ENCODE measurements around the gene SLC38A2. TPM values are rescaled to one million over a fixed set of nuclear protein-coding genes. Genes with fewer than 3 reads are reported as not detected.

SLC38A2 gene
- total RNA-seq, 2 experiments from 2014 or later = 213 to 222 TPM

GRCh38 chr12:46351886-46352650, 20.5 kb downstream of the SLC38A2 start:
- no peak overlapping the region for H3K4me3 ChIP-seq (ENCODE audit: low read length)
- Mint-ChIP-seq H3K4me3 (no peak overlapping the region), H3K27me3 (no peaks in the 10 kb centered on the region), H3K27ac (no peak overlapping the region), H3K4me1 (ENCODE audit: low read depth) (peaks cover 20% of the 10 kb centered on the region), H3K9me3 (no peaks in the 10 kb centered on the region), H3K36me3 (ENCODE audit: low read depth) (no peaks in the 10 kb centered on the region)
- no peak overlapping the region for H3K27ac ChIP-seq (ENCODE audit: low read depth in 1 of 2, low read length in 2 of 2)
- ATAC-seq (ENCODE audit: poor library complexity) = no peak
- no peaks in the 10 kb centered on the region for H3K27me3 ChIP-seq (ENCODE audit: control insufficient read depth in 1 of 2, insufficient read depth in 2 of 2, low read length in 2 of 2)
- CTCF ChIA-PET = no interaction called here
- POLR2A ChIA-PET = interaction anchor here (0.6 kb wide), 1 partner anchor 15 kb away, joined by 3 read pairs; no protein-coding TSS in a partner anchor
- DNase-seq = no peak
- TF ChIP-seq, protein P1, sequence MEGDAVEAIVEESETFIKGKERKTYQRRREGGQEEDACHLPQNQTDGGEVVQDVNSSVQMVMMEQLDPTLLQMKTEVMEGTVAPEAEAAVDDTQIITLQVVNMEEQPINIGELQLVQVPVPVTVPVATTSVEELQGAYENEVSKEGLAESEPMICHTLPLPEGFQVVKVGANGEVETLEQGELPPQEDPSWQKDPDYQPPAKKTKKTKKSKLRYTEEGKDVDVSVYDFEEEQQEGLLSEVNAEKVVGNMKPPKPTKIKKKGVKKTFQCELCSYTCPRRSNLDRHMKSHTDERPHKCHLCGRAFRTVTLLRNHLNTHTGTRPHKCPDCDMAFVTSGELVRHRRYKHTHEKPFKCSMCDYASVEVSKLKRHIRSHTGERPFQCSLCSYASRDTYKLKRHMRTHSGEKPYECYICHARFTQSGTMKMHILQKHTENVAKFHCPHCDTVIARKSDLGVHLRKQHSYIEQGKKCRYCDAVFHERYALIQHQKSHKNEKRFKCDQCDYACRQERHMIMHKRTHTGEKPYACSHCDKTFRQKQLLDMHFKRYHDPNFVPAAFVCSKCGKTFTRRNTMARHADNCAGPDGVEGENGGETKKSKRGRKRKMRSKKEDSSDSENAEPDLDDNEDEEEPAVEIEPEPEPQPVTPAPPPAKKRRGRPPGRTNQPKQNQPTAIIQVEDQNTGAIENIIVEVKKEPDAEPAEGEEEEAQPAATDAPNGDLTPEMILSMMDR (IDR thresholded peaks at IDR 0.05) = no peak
- H3K36me3 ChIP-seq (ENCODE audit: insufficient read depth, low read length) = no peaks in the 10 kb centered on the region
- no peaks in the 10 kb centered on the region for H3K9me3 ChIP-seq (ENCODE audit: control insufficient read depth in 1 of 2, insufficient read depth in 1 of 2, low read length in 2 of 2)
- intact Hi-C loops (cut with DNase I, micrococcal nuclease) = no loop called here
- no peaks in the 10 kb centered on the region for H3K4me1 ChIP-seq (ENCODE audit: insufficient read depth, low read length)

- TF ChIP-seq, protein P1 (IDR thresholded peaks at IDR 0.05) = no peak
- no peak overlapping the region for H3K4me3 Mint-ChIP-seq
- Histone ChIP-seq H3K27ac (ENCODE audit: low read depth in 1 of 2, low read length in 2 of 2) (no peak overlapping the region), H3K4me3 (ENCODE audit: low read length) (no peak overlapping the region), H3K9me3 (ENCODE audit: control insufficient read depth in 1 of 2, insufficient read depth in 1 of 2, low read length in 2 of 2) (no peaks in the 10 kb centered on the region), H3K4me1 (ENCODE audit: insufficient read depth, low read length) (no peaks in the 10 kb centered on the region), H3K27me3 (ENCODE audit: control insufficient read depth in 1 of 2, insufficient read depth in 2 of 2, low read length in 2 of 2) (no peaks in the 10 kb centered on the region), H3K36me3 (ENCODE audit: insufficient read depth, low read length) (no peaks in the 10 kb centered on the region)
- no peak overlapping the region for H3K27ac Mint-ChIP-seq
- CTCF ChIA-PET = no interaction called here
- ATAC-seq (ENCODE audit: poor library complexity) = no peak
- H3K9me3 Mint-ChIP-seq = no peaks in the 10 kb centered on the region
- no peaks in the 10 kb centered on the region for H3K27me3 Mint-ChIP-seq
- H3K4me1 Mint-ChIP-seq (ENCODE audit: low read depth) = peaks cover 20% of the 10 kb centered on the region
- intact Hi-C loops (cut with DNase I, micrococcal nuclease) = no loop called here
- no peaks in the 10 kb centered on the region for H3K36me3 Mint-ChIP-seq (ENCODE audit: low read depth)
- POLR2A ChIA-PET = no interaction called here
- DNase-seq = no peak
Observed at GRCh38 chr12:46351138-46351537, 21.4 kb downstream of the SLC38A2 start.

- Histone ChIP-seq H3K9me3 (ENCODE audit: control insufficient read depth in 1 of 2, insufficient read depth in 1 of 2, low read length in 2 of 2) (no peaks in the 10 kb centered on the region), H3K36me3 (ENCODE audit: insufficient read depth, low read length) (no peaks in the 10 kb centered on the region), H3K27me3 (ENCODE audit: control insufficient read depth in 1 of 2, insufficient read depth in 2 of 2, low read length in 2 of 2) (no peaks in the 10 kb centered on the region), H3K4me1 (ENCODE audit: insufficient read depth, low read length) (no peaks in the 10 kb centered on the region), H3K4me3 (ENCODE audit: low read length) (no peak overlapping the region), H3K27ac (ENCODE audit: low read depth in 1 of 2, low read length in 2 of 2) (no peak overlapping the region)
- no peaks in the 10 kb centered on the region for H3K27me3 Mint-ChIP-seq
- ChIA-PET POLR2A (no interaction called here), CTCF (no interaction called here)
- no peaks in the 10 kb centered on the region for H3K9me3 Mint-ChIP-seq
- peaks cover 12% of the 10 kb centered on the region for H3K4me1 Mint-ChIP-seq (ENCODE audit: low read depth)
- TF ChIP-seq, protein P1 (IDR thresholded peaks at IDR 0.05) = no peak
- ATAC-seq (ENCODE audit: poor library complexity) = no peak
- no peaks in the 10 kb centered on the region for H3K36me3 Mint-ChIP-seq (ENCODE audit: low read depth)
- DNase-seq = no peak
- H3K27ac Mint-ChIP-seq = no peak overlapping the region
- intact Hi-C loops (cut with DNase I, micrococcal nuclease) = loop anchor here in 1 of 2 experiments (10.0 kb wide), 1 partner anchor 1336 kb away; no protein-coding TSS in a partner anchor
- H3K4me3 Mint-ChIP-seq = no peak overlapping the region
Observed at GRCh38 chr12:46349253-46349652, 23.3 kb downstream of the SLC38A2 start.

Data from CD4-positive, alpha-beta T cell (primary cell).